ENCODE measurements around the gene SLC66A1. TPM values are rescaled to one million over a fixed set of nuclear protein-coding genes. Genes with fewer than 3 reads are reported as not detected.
A peak's percentile ranks its signal among the peaks of the same experiment; 100 is the strongest.

SLC66A1 gene
- total RNA-seq, 1 donor from 2014 or later = 4.8 TPM

DNA sequence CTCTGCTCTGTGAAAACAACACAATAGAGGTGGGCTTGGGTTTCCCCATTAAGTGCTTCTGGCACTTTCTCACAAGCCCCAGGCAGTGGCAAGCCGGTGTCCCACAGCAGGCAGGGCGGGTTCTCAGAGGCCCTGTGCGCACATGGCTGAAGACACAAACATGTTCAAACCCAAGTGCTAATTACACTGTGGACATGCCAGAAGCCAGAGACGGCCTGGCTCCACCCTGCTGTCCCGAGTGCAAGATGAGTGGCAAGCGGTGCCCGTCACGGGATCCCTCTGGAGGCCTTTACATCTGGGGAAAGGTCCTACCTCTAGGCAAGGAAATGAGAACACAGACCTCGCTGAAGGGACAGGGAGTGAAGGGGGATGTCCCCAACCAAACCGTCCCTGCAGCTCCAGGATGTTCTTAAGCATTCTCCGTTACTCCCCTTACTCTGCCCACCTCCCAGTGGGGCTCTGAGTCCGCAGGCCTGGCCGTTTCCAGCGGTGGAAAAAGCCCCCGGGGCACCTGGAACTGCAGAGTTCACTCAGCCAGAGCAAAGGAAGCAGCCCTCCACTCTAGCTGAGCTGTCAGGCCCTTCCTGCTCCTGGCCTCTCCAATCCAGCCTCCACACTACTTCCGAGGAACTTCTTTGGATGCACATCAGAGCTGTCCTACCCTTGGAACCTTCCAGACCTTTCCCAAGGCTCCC, 57.4 kb downstream of the SLC66A1 start:
- Mint-ChIP-seq H3K4me1 (no peaks in the 10 kb centered on the region), H3K27ac (no peak overlapping the region), H3K27me3 (ENCODE audit: insufficient read depth, low read depth) (peaks cover 2% of the 10 kb centered on the region), H3K9me3 (no peaks in the 10 kb centered on the region), H3K36me3 (no peaks in the 10 kb centered on the region), H3K4me3 (no peak overlapping the region)
- H3K79me2 ChIP-seq (ENCODE audit: low read depth) = no peaks in the 10 kb centered on the region
- no peak overlapping the region for H3K27ac ChIP-seq
- no peak overlapping the region for H3K4me3 ChIP-seq
- H3K4me2 ChIP-seq = no peak overlapping the region
- no peaks in the 10 kb centered on the region for H3K9me3 ChIP-seq (ENCODE audit: low read depth)
- no peak overlapping the region for H3K9ac ChIP-seq
- peaks cover 5% of the 10 kb centered on the region for H3K4me1 ChIP-seq
- DNase-seq (ENCODE audit: low spot score) = no peak
- H2AFZ ChIP-seq (replicated peaks) = no peak overlapping the region
- no peak for TF ChIP-seq EZH2phosphoT487 (IDR thresholded peaks at IDR 0.05)
- no peak for TF ChIP-seq EZH2 (IDR thresholded peaks at IDR 0.05)
- TF ChIP-seq, protein P1, sequence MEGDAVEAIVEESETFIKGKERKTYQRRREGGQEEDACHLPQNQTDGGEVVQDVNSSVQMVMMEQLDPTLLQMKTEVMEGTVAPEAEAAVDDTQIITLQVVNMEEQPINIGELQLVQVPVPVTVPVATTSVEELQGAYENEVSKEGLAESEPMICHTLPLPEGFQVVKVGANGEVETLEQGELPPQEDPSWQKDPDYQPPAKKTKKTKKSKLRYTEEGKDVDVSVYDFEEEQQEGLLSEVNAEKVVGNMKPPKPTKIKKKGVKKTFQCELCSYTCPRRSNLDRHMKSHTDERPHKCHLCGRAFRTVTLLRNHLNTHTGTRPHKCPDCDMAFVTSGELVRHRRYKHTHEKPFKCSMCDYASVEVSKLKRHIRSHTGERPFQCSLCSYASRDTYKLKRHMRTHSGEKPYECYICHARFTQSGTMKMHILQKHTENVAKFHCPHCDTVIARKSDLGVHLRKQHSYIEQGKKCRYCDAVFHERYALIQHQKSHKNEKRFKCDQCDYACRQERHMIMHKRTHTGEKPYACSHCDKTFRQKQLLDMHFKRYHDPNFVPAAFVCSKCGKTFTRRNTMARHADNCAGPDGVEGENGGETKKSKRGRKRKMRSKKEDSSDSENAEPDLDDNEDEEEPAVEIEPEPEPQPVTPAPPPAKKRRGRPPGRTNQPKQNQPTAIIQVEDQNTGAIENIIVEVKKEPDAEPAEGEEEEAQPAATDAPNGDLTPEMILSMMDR (IDR thresholded peaks at IDR 0.05) = no peak
- no peaks in the 10 kb centered on the region for H3K36me3 ChIP-seq
- H3F3A ChIP-seq (ENCODE audit: low read depth) = no peaks in the 10 kb centered on the region
- peaks cover 21% of the 10 kb centered on the region for H4K20me1 ChIP-seq (ENCODE audit: low read depth)
- no peaks in the 10 kb centered on the region for H3K27me3 ChIP-seq

DNA sequence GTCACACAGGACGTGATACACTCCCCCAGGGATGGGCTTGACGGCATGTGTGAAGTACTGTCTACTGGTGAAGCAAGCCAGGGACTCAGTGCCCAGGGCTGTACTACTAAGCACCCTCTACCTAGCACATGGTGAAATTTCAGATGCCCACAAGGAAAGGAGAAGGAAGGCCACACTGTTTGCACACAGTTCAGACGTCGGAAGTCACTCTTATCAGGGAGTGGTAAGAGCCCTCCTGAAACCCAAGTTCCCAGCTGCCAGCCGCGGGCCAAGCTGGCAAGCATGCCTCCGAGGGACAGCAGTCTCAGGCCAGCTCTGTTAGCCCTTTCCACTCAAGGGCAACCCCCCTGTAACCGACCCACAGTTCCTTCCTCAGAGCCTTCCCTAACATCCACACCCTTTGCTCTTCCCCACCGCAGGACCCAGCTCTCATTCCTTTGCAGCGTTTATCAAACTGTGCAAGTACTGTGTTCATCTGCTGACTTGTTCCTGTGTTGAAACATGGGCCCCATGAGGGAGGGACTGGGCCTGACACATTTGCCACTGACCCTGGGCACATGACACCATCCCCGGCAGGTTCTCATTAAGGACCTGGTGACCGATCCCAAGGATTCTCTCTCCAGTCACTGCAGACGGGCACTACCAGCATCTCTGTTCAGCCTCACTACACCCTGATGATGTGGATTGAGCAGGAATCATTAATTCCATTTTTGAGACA, 58.5 kb downstream of the SLC66A1 start:
- peaks cover 5% of the 10 kb centered on the region for H3K4me1 ChIP-seq
- no peak overlapping the region for H3K9ac ChIP-seq
- no peaks in the 10 kb centered on the region for H3K36me3 ChIP-seq
- no peaks in the 10 kb centered on the region for H3K4me1 Mint-ChIP-seq
- no peaks in the 10 kb centered on the region for H3K27me3 ChIP-seq
- no peaks in the 10 kb centered on the region for H3K9me3 ChIP-seq (ENCODE audit: low read depth)
- no peaks in the 10 kb centered on the region for H3F3A ChIP-seq (ENCODE audit: low read depth)
- peaks cover 2% of the 10 kb centered on the region for H3K27me3 Mint-ChIP-seq (ENCODE audit: insufficient read depth, low read depth)
- no peak for DNase-seq (ENCODE audit: low spot score)
- H3K36me3 Mint-ChIP-seq = peaks cover 2% of the 10 kb centered on the region
- H3K9me3 Mint-ChIP-seq = no peaks in the 10 kb centered on the region
- H3K79me2 ChIP-seq (ENCODE audit: low read depth) = no peaks in the 10 kb centered on the region
- peak overlapping the region; percentile 72 for H3K27ac Mint-ChIP-seq
- no peak overlapping the region for H3K27ac ChIP-seq
- peaks cover 21% of the 10 kb centered on the region for H4K20me1 ChIP-seq (ENCODE audit: low read depth)
- no peak overlapping the region for H3K4me2 ChIP-seq
- H2AFZ ChIP-seq (replicated peaks) = no peak overlapping the region
- TF ChIP-seq EZH2 (IDR thresholded peaks at IDR 0.05) = no peak
- TF ChIP-seq, protein P1 (IDR thresholded peaks at IDR 0.05) = no peak
- TF ChIP-seq EZH2phosphoT487 (IDR thresholded peaks at IDR 0.05) = no peak
- no peak overlapping the region for H3K4me3 Mint-ChIP-seq
- no peak overlapping the region for H3K4me3 ChIP-seq

DNA sequence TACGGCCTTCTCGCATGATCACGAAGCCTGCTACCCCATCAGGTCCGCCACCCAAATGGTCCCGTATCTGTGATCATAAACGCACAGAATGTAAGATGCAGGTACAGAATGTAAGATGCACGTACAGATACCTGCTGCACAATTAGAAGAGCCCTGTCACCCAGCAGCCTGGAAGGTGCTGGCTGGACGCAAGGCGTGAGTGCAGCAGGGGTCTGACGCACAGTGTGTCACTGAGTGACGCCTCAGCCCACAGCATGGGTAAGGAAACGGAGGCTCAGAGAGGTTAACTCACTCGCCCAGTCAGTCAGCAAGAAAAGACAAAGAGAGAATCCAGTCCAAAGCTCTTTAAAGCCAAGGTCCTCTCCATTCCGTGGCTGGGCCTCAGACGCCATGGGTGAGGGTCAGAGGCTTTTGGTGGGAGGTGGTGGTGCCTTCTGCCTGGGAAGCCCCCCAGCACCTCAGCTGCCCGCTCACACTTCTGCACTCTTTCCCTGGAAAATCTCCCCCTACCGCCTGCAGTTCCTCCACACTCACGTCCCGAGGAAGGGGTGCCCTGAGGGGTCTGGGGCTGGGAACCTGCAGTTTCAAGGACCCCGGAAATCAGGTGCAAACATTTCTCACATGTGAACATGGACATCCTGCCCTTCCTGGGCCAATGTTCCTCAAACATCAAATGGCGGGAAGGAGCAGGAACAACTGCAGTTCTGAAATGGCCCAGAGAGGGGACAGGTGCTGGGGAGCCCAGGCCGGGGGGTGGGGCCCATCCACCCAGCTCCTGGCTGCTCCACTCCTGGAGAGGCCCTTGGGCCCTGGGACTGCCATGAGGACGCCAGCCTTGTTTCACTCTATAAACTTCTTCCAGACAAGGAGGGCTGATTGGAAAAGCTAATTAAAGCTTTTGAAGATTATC, 59.4 kb downstream of the SLC66A1 start:
- Histone ChIP-seq H3K79me2 (ENCODE audit: low read depth) (no peaks in the 10 kb centered on the region), H2AFZ (replicated peaks) (no peak overlapping the region)

More for the DNA sequence above, 59.4 kb downstream of the SLC66A1 start:
- Mint-ChIP-seq H3K4me1 (no peaks in the 10 kb centered on the region), H3K36me3 (peaks cover 6% of the 10 kb centered on the region), H3K27me3 (ENCODE audit: insufficient read depth, low read depth) (peaks cover 2% of the 10 kb centered on the region), H3K9me3 (no peaks in the 10 kb centered on the region), H3K27ac (no peak overlapping the region), H3K4me3 (no peak overlapping the region)
- no peaks in the 10 kb centered on the region for H3K36me3 ChIP-seq
- TF ChIP-seq EZH2phosphoT487 (IDR thresholded peaks at IDR 0.05) (no peak), EZH2 (IDR thresholded peaks at IDR 0.05) (no peak)
- TF ChIP-seq, protein P1 (IDR thresholded peaks at IDR 0.05) = no peak
- no peak overlapping the region for H3K9ac ChIP-seq
- no peak for DNase-seq (ENCODE audit: low spot score)
- H3K4me1 ChIP-seq = peaks cover 5% of the 10 kb centered on the region
- H3K27me3 ChIP-seq = no peaks in the 10 kb centered on the region
- no peak overlapping the region for H3K4me2 ChIP-seq
- H3K27ac ChIP-seq = no peak overlapping the region
- no peak overlapping the region for H3K4me3 ChIP-seq
- H3F3A ChIP-seq (ENCODE audit: low read depth) = no peaks in the 10 kb centered on the region
- peaks cover 21% of the 10 kb centered on the region for H4K20me1 ChIP-seq (ENCODE audit: low read depth)
- no peaks in the 10 kb centered on the region for H3K9me3 ChIP-seq (ENCODE audit: low read depth)
